Measurements from ENCODE around the gene PRR11.

PRR11 gene

GRCh38 chr17:59180626-59181025, 25.1 kb downstream of the PRR11 start:
- no peak overlapping the region for H3K9ac ChIP-seq (ENCODE audit: low read depth, low read length)

GRCh38 chr17:59181481-59181880, 25.9 kb downstream of the PRR11 start:
- Histone ChIP-seq H3K27ac (ENCODE audit: low read length) (no peak overlapping the region), H3K9ac (ENCODE audit: low read depth, low read length) (no peak overlapping the region), H3K36me3 (ENCODE audit: insufficient read depth, low read depth, low read length) (peaks cover 20% of the 10 kb centered on the region), H3K4me1 (ENCODE audit: insufficient read depth, low read length) (no peaks in the 10 kb centered on the region), H3K4me3 (ENCODE audit: low read length) (no peak overlapping the region), H3K9me3 (ENCODE audit: insufficient read depth, low read depth, low read length) (no peaks in the 10 kb centered on the region), H3K27me3 (ENCODE audit: insufficient read depth, low read length) (no peaks in the 10 kb centered on the region)

More at GRCh38 chr17:59180626-59181025, 25.1 kb downstream of the PRR11 start:
- Histone ChIP-seq H3K4me3 (ENCODE audit: low read length) (no peak overlapping the region), H3K36me3 (ENCODE audit: insufficient read depth, low read depth, low read length) (peaks cover 11% of the 10 kb centered on the region), H3K4me1 (ENCODE audit: insufficient read depth, low read length) (no peaks in the 10 kb centered on the region), H3K27me3 (ENCODE audit: insufficient read depth, low read length) (no peaks in the 10 kb centered on the region), H3K9me3 (ENCODE audit: insufficient read depth, low read depth, low read length) (no peaks in the 10 kb centered on the region), H3K27ac (ENCODE audit: low read length) (no peak overlapping the region)

GRCh38 chr17:59185997-59186396, 30.5 kb downstream of the PRR11 start:
- Histone ChIP-seq H3K4me3 (ENCODE audit: low read length) (no peak overlapping the region), H3K27me3 (ENCODE audit: insufficient read depth, low read length) (no peaks in the 10 kb centered on the region), H3K9ac (ENCODE audit: low read depth, low read length) (no peak overlapping the region), H3K4me1 (ENCODE audit: insufficient read depth, low read length) (no peaks in the 10 kb centered on the region), H3K36me3 (ENCODE audit: insufficient read depth, low read depth, low read length) (peaks cover 49% of the 10 kb centered on the region), H3K9me3 (ENCODE audit: insufficient read depth, low read depth, low read length) (no peaks in the 10 kb centered on the region), H3K27ac (ENCODE audit: low read length) (no peak overlapping the region)

- Histone ChIP-seq H3K9ac (ENCODE audit: low read depth, low read length) (no peak overlapping the region), H3K4me3 (ENCODE audit: low read length) (no peak overlapping the region), H3K4me1 (ENCODE audit: insufficient read depth, low read length) (no peaks in the 10 kb centered on the region), H3K27me3 (ENCODE audit: insufficient read depth, low read length) (no peaks in the 10 kb centered on the region), H3K9me3 (ENCODE audit: insufficient read depth, low read depth, low read length) (no peaks in the 10 kb centered on the region), H3K27ac (ENCODE audit: low read length) (no peak overlapping the region), H3K36me3 (ENCODE audit: insufficient read depth, low read depth, low read length) (peaks cover 56% of the 10 kb centered on the region)
Measured at GRCh38 chr17:59186850-59187249, 31.3 kb downstream of the PRR11 start.

- Histone ChIP-seq H3K4me3 (ENCODE audit: low read length) (no peak overlapping the region), H3K9ac (ENCODE audit: low read depth, low read length) (no peak overlapping the region), H3K4me1 (ENCODE audit: insufficient read depth, low read length) (no peaks in the 10 kb centered on the region), H3K36me3 (ENCODE audit: insufficient read depth, low read depth, low read length) (peaks cover 82% of the 10 kb centered on the region), H3K27ac (ENCODE audit: low read length) (no peak overlapping the region), H3K27me3 (ENCODE audit: insufficient read depth, low read length) (no peaks in the 10 kb centered on the region), H3K9me3 (ENCODE audit: insufficient read depth, low read depth, low read length) (no peaks in the 10 kb centered on the region)
Measured at GRCh38 chr17:59190806-59191205, 35.3 kb downstream of the PRR11 start.

GRCh38 chr17:59193336-59193862, 37.9 kb downstream of the PRR11 start:
- Histone ChIP-seq H3K27me3 (ENCODE audit: insufficient read depth, low read length) (no peaks in the 10 kb centered on the region), H3K36me3 (ENCODE audit: insufficient read depth, low read depth, low read length) (peaks cover 84% of the 10 kb centered on the region), H3K9me3 (ENCODE audit: insufficient read depth, low read depth, low read length) (no peaks in the 10 kb centered on the region), H3K27ac (ENCODE audit: low read length) (no peak overlapping the region), H3K9ac (ENCODE audit: low read depth, low read length) (no peak overlapping the region), H3K4me3 (ENCODE audit: low read length) (no peak overlapping the region), H3K4me1 (ENCODE audit: insufficient read depth, low read length) (no peaks in the 10 kb centered on the region)

- Histone ChIP-seq H3K27ac (ENCODE audit: low read length) (no peak overlapping the region), H3K4me1 (ENCODE audit: insufficient read depth, low read length) (no peaks in the 10 kb centered on the region), H3K4me3 (ENCODE audit: low read length) (no peak overlapping the region), H3K36me3 (ENCODE audit: insufficient read depth, low read depth, low read length) (peaks cover 88% of the 10 kb centered on the region), H3K27me3 (ENCODE audit: insufficient read depth, low read length) (no peaks in the 10 kb centered on the region), H3K9me3 (ENCODE audit: insufficient read depth, low read depth, low read length) (no peaks in the 10 kb centered on the region), H3K9ac (ENCODE audit: low read depth, low read length) (no peak overlapping the region)
Measured at GRCh38 chr17:59199398-59199797, 43.9 kb downstream of the PRR11 start.

GRCh38 chr17:59202320-59202719, 46.8 kb downstream of the PRR11 start:
- Histone ChIP-seq H3K4me1 (ENCODE audit: insufficient read depth, low read length) (no peaks in the 10 kb centered on the region), H3K4me3 (ENCODE audit: low read length) (no peak overlapping the region), H3K36me3 (ENCODE audit: insufficient read depth, low read depth, low read length) (peaks cover 60% of the 10 kb centered on the region)

GRCh38 chr17:59219370-59219769, 63.8 kb downstream of the PRR11 start:
- no peak overlapping the region for H3K27ac ChIP-seq (ENCODE audit: low read length)
- peaks cover 3% of the 10 kb centered on the region; the same call in 1 of the 2 replicates for H3K4me1 ChIP-seq (ENCODE audit: insufficient read depth, low read length)

More at GRCh38 chr17:59202320-59202719, 46.8 kb downstream of the PRR11 start:
- Histone ChIP-seq H3K27ac (ENCODE audit: low read length) (no peak overlapping the region), H3K9me3 (ENCODE audit: insufficient read depth, low read depth, low read length) (no peaks in the 10 kb centered on the region), H3K9ac (ENCODE audit: low read depth, low read length) (no peak overlapping the region), H3K27me3 (ENCODE audit: insufficient read depth, low read length) (no peaks in the 10 kb centered on the region)

GRCh38 chr17:59219992-59220327, 64.4 kb downstream of the PRR11 start:
- H3K27ac ChIP-seq (ENCODE audit: low read length): peak overlapping the region; percentile 78

More at GRCh38 chr17:59219370-59219769, 63.8 kb downstream of the PRR11 start:
- no peaks in the 10 kb centered on the region for H3K27me3 ChIP-seq (ENCODE audit: insufficient read depth, low read length)
- peaks cover 5% of the 10 kb centered on the region for H3K36me3 ChIP-seq (ENCODE audit: insufficient read depth, low read depth, low read length)
- H3K9ac ChIP-seq (ENCODE audit: low read depth, low read length): no peak overlapping the region; the same call in 1 of the 2 replicates
- H3K4me3 ChIP-seq (ENCODE audit: low read length): no peak overlapping the region
- H3K9me3 ChIP-seq (ENCODE audit: insufficient read depth, low read depth, low read length): no peaks in the 10 kb centered on the region

GRCh38 chr17:59220328-59221158, 65.0 kb downstream of the PRR11 start, which contains the start of gene GDPD1:
TSS of gene GDPD1 (plus strand) at chr17:59220511. CDS start at chr17:59220610, 99 bp downstream.
- H3K9ac ChIP-seq (ENCODE audit: low read depth, low read length): peak within 1 kb of the TSS; percentile 94
- no peaks in the 10 kb centered on the region for H3K36me3 ChIP-seq (ENCODE audit: insufficient read depth, low read depth, low read length)
- H3K27ac ChIP-seq (ENCODE audit: low read length): peak within 1 kb of the TSS; percentile 79
- H3K4me3 ChIP-seq (ENCODE audit: low read length): peak within 1 kb of the TSS; percentile 98
- H3K4me1 ChIP-seq (ENCODE audit: insufficient read depth, low read length): peaks cover 3% of the 10 kb centered on the region; the same call in 1 of the 2 replicates
- H3K27me3 ChIP-seq (ENCODE audit: insufficient read depth, low read length): no peaks in the 10 kb centered on the region
- H3K9me3 ChIP-seq (ENCODE audit: insufficient read depth, low read depth, low read length): no peaks in the 10 kb centered on the region

More at GRCh38 chr17:59219992-59220327, 64.4 kb downstream of the PRR11 start:
- peak overlapping the region; percentile 98 for H3K4me3 ChIP-seq (ENCODE audit: low read length)
- H3K36me3 ChIP-seq (ENCODE audit: insufficient read depth, low read depth, low read length): peaks cover 2% of the 10 kb centered on the region
- no peaks in the 10 kb centered on the region for H3K9me3 ChIP-seq (ENCODE audit: insufficient read depth, low read depth, low read length)
- H3K4me1 ChIP-seq (ENCODE audit: insufficient read depth, low read length): peaks cover 3% of the 10 kb centered on the region; the same call in 1 of the 2 replicates
- peak overlapping the region; percentile 68; the same call in 1 of the 2 replicates for H3K9ac ChIP-seq (ENCODE audit: low read depth, low read length)
- H3K27me3 ChIP-seq (ENCODE audit: insufficient read depth, low read length): no peaks in the 10 kb centered on the region

All from iPS-20b (cell line).